Cardiac fibroblast (primary cell): Measurements from ENCODE around the gene RARG.

Experiments
- DNase-seq, 2 donors: peaks; one replicate each; pipeline versions ENCODE4 v3.0.0 to v3.0.0-alpha.2; 2010; ENCODE audit warnings: low read depth in 2 of 2
- H3K4me3 ChIP-seq, 2 donors: replicated peaks in 1 of 2; 1 replicate in 1 of 2; 2 replicates in 1 of 2; pipeline ENCODE4 v1.5.1; 2011; ENCODE audit warnings: low read depth in 2 of 2, low read length in 2 of 2, mild to moderate bottlenecking in 2 of 2, moderate library complexity in 1 of 2
- TF ChIP-seq, protein P1 (sequence below): IDR thresholded peaks from one replicate; pipeline ENCODE4 v1.5.1; 2011; ENCODE audit warnings: low read depth, mild to moderate bottlenecking, low read length, inconsistent platforms

Gene RARG

DNA sequence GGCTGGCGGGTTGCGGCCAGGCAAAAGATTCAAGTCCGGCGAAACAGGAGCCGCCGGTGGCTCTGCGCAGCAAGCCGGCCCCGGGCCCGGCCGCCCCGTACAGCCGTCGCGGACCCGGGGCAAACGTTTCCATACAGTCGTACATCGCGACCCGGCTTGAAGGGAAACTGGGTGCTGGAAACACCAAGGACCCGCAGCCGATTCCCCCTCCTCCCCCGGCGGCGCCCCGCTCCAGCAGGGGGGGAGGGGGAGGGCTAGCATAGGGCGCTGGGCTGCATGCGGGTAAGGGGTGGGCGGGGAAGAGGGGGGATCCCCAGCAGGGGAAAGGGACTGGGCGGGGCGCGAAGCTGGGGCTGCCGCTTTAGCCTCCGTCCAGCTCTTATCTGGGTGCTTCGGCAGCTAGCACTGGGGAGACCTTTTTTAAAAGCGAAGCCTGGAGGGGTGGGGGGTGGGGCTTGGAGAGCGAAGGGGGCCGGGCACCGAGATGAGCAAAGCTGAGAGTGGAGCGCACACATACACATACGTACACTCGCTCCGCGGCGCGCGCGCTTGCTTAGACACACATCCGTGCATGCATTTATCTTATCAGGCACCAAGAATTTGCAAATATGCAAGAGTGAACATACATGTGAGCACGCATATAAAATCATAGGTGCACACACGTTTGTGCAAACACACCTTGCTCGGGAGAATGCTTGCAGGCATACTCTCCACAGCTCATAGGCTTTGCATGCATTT is 11.9 kb downstream of the RARG start:
- peak; percentile 78 to 83 for DNase-seq
- H3K4me3 ChIP-seq, result peak overlapping the region; percentile 66 to 67
- TF ChIP-seq, protein P1, sequence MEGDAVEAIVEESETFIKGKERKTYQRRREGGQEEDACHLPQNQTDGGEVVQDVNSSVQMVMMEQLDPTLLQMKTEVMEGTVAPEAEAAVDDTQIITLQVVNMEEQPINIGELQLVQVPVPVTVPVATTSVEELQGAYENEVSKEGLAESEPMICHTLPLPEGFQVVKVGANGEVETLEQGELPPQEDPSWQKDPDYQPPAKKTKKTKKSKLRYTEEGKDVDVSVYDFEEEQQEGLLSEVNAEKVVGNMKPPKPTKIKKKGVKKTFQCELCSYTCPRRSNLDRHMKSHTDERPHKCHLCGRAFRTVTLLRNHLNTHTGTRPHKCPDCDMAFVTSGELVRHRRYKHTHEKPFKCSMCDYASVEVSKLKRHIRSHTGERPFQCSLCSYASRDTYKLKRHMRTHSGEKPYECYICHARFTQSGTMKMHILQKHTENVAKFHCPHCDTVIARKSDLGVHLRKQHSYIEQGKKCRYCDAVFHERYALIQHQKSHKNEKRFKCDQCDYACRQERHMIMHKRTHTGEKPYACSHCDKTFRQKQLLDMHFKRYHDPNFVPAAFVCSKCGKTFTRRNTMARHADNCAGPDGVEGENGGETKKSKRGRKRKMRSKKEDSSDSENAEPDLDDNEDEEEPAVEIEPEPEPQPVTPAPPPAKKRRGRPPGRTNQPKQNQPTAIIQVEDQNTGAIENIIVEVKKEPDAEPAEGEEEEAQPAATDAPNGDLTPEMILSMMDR, result no peak

DNA sequence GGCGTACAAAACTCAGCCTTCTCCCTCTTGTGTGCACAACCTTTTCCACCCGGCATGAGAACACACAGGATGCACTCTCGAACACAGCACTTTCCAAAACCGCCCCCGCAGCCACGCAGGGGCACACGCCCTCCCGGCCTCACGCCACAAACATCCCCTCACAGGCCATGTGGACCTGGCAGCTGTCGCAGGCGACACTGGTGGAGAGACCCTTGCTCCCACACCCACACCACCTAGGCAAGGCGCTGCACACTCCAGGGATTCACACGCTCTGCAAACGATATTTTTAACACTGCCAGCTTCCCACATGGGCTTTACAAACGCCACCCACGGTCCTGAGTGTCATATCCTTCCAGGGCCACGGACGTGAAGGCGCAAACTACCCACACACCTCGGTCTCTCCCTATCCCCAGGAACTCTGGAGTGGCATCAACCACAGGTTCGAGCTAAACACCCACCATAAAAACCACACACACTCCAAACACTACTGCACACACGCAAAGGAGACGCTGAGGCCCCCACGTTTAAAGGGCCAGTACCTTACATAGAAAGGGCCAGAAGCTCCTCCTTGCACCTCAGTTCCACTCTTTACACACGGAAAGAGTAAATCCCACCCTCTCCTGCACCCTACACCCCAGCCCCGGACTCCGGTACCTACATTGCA is 12.6 kb downstream of the RARG start:
- TF ChIP-seq, protein P1, result no peak
- DNase-seq, result peak; percentile 54 to 56

DNA sequence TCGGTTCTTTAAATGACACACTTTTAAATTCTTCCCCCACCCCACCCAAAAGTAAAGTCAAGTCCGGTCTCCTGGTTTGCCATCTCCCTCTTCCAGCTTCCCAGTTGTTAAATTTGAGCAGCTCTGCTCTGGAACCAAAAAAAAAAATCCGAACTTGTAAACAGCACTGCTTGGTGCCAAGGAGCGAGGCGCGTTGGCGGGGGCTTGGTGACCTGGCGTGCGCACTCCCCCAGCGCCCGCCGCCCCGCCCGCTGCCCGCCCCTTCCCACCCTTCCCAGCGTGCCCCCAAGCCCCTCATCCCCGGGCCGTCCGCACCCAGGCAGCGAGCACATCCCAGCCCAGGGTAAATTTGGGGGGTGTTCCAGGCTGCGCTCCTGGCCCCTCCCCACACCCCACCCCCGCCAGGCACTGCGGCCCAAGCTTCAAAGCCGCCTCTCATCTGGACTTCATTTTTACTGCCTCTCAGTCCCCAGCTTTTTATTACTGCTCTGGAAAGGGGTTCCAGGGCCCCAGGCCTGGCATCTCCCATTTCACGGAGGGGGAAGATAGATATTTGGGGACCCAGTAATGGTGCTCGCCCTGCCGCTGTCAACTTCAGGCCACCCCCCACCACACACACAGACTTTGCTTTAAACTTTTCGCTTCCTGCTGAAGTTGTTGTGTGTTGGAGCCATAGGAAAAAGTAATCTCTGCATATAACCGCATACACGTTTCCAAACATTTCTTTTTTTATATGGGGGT is 13.3 kb downstream of the RARG start:
- H3K4me3 ChIP-seq, result peak overlapping the region; percentile 66 to 67
- peak; percentile 25 to 47 for DNase-seq
- TF ChIP-seq, protein P1, result no peak

More for the DNA sequence above, 12.6 kb downstream of the RARG start:
- H3K4me3 ChIP-seq, result peak overlapping the region; percentile 66 to 67

DNA sequence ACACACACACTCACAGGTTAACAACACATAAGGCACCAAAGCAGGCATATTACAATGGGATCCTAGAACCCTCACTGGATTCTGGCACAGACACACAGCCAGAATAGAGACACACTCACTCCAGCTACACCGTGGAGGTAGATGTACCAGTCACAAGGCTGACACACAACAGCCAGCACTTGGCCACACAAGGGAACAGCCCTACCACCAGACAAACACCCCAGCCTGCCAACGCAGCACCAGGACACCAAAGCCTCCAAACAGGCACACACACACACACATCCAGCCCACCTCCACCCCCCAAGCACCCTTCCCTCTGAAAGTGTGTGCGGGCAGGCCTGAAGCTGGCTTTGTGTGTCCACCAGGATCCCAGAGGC is 14.1 kb downstream of the RARG start:
- TF ChIP-seq, protein P1, result no peak
- peak in 1 of 2 donors; percentile 27 for DNase-seq
- peak overlapping the region in 1 of 2 donors; percentile 66 for H3K4me3 ChIP-seq

DNA sequence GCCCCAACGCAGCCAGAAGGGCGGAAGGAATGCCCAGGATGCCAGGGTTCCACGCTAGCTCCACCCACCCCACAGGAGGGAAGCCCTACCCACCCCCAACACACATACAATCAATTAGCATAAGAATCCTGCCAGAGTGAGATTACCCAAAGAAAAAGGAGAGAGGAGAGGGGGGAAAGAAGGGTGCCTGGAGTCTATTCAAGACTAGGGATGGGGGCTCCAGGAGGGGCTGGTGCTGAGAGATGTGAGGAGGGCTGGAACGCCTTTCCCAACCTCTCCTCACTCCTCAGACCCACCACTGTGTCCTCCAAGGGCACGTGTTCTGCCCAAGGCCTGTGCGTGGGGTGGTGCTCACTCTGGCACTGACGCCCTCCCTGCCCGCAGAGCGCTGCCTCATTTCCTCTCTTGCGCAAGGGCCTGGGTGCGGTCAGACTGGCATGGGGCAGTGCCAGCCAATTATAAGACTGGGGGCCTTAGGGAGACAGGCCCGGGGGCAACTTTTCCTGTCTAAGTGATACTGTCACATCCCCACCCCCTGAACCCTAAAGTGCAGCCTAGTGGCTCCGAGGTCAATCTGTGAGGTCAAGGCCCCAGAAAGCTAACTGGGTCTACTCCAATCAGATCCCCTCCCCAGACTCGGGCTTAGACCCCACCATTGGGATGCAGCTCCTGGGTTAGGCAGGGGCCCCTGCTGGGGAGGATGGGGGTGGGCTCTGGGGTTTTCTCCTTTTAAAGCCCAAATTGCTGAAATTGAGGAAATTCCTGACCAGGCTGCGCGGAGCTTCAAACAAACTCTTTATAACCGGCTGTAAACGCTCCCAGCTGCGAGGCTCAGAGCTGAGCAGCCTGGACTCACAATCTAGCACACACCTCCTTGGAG is 14.7 kb downstream of the RARG start:
- no peak overlapping the region for H3K4me3 ChIP-seq
- TF ChIP-seq, protein P1, result no peak
- DNase-seq, result peak; percentile 35 to 53

DNA sequence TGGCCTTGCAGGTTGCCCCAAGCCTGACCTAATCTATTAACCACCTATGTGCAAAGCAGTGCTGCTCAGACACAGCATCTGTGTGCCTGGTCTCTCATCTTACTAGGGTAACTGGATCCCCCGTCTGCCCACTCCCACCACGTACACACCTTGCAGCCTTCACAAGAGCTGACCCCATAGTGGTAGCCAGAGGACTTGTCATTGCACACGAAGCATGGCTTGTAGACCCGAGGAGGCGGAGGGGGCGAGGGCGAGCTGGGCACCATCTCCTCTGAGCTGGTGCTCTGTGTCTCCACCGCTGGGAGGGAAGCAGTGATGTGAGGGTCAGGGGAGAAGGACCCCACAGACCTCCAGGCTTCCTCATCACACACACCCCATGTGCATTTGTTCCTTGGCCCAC is 16.5 kb downstream of the RARG start:
- no peak for DNase-seq
- TF ChIP-seq, protein P1, result no peak
- H3K4me3 ChIP-seq, result no peak overlapping the region
